ENCODE data around the gene KIF6. TPM values are rescaled to one million over a fixed set of nuclear protein-coding genes. Genes with fewer than 3 reads are reported as not detected.

The KIF6 gene
- total and polyA plus RNA-seq, 2 of the 8 experiments (the other 6 are each of a cell fraction or from before 2014, with no cell fraction given): 0.53 to 0.65 TPM

DNA sequence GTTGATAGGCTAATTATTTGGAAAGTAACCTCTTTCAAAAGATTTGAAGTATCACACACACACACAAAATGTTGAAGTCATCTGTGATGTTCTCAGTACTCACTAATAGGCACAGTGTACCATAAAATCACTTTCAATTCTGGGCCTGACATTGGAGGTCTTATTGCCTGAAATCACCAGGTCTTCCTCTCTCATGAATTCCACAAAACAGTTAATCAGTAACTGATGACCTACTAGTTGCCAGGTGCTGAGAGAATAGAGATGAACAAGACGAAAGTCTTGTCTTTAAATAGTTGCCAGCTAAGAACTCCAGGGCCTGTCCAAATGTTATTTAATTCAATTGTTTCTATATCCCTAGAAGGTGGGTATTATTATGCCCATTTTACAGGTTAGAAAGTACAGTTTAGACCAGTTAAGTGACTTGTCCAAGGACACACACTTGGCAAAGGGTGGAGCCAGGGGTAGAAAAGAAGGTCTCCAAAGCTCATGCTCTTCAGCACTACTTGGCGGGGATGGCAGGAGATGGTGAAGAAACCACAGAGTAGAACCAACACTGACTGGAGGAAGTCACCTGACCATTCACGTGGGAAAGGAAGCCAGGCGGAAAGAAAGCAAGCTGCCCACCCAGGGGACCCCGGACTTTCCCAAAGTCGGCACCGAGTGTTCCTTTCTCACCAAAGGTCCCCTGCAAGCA, 116.4 kb downstream of the KIF6 start:
- no peak overlapping the region for H3K56ac ChIP-seq (replicated peaks; ENCODE audit: insufficient read length, low read depth, low read length)
- H3K79me2 ChIP-seq (ENCODE audit: control insufficient read depth in 1 of 2, insufficient read depth in 2 of 2, low read length in 2 of 2): no peaks in the 10 kb centered on the region
- no peak overlapping the region for H2BK15ac ChIP-seq (ENCODE audit: low read length)
- no peak overlapping the region for H3K23ac ChIP-seq (ENCODE audit: insufficient read length)
- H3K9ac ChIP-seq (replicated peaks in 1 of 4; ENCODE audit: extremely low read depth in 1 of 4, low read depth in 3 of 4, low read length in 3 of 4): no peak overlapping the region
- DNase-seq (ENCODE audit: low read depth in 1 of 2, low spot score in 2 of 2): no peak
- H2BK12ac ChIP-seq (ENCODE audit: low read depth, low read length): no peak overlapping the region
- H3K36me3 ChIP-seq (ENCODE audit: control insufficient read depth in 2 of 4, insufficient read depth in 4 of 4, low read length in 3 of 4): no peaks in the 10 kb centered on the region
- no peaks in the 10 kb centered on the region for H4K20me1 ChIP-seq (replicated peaks in 1 of 2; ENCODE audit: control insufficient read depth in 1 of 2, insufficient read depth in 2 of 2, low read length in 2 of 2)
- no peak overlapping the region for H4K91ac ChIP-seq (replicated peaks; ENCODE audit: insufficient read length, low read length)
- no peak overlapping the region for H4K8ac ChIP-seq (ENCODE audit: extremely low read depth, insufficient read depth, low read length)
- H3K4me2 ChIP-seq (ENCODE audit: insufficient read depth in 1 of 2, low read depth in 2 of 2, low read length in 2 of 2): no peak overlapping the region
- CTCF ChIA-PET (ENCODE audit: partially characterized antibody): no interaction called here
- H3K4me1 ChIP-seq (replicated peaks in 1 of 4; ENCODE audit: control insufficient read depth in 3 of 4, insufficient read depth in 4 of 4, low read length in 3 of 4): peaks cover 0 to 4% (median 1%) of the 10 kb centered on the region in 4 experiments; a peak in 3 of 7 replicates
- H2BK20ac ChIP-seq (ENCODE audit: low read length): no peak overlapping the region
- WGBS, 2 experiments (ENCODE audit: extremely low coverage in 1 of 2, insufficient coverage in 1 of 2, insufficient read length in 1 of 2, insufficient replicate concordance in 2 of 2, low coverage in 1 of 2, low lambda C conversion rate in 2 of 2, missing lambda C conversion rate in 1 of 2): 81% methylated on average over 7 of the region's 7 CpGs; no CpG with 5 or more reads in 1 of the 2 experiments
- H2AFZ ChIP-seq (ENCODE audit: low read length): no peak overlapping the region
- H3K27ac ChIP-seq (ENCODE audit: low read depth, low read length): no peak overlapping the region
- H3K27me3 ChIP-seq (replicated peaks in 1 of 4; ENCODE audit: control insufficient read depth in 3 of 4, extremely low read depth in 1 of 4, insufficient read depth in 3 of 4, low read length in 3 of 4): no peaks in the 10 kb centered on the region
- H2BK120ac ChIP-seq (replicated peaks; ENCODE audit: low read depth, low read length): no peak overlapping the region
- no peaks in the 10 kb centered on the region for H3K9me3 ChIP-seq (ENCODE audit: insufficient read depth in 2 of 2, low read depth in 1 of 2, low read length in 1 of 2)
- H3K23me2 ChIP-seq (ENCODE audit: low read depth, low read length): no peaks in the 10 kb centered on the region
- POLR2A ChIA-PET (ENCODE audit: partially characterized antibody): no interaction called here
- H3K4ac ChIP-seq (replicated peaks; ENCODE audit: insufficient read length, low read depth, low read length): no peak overlapping the region
- H3K79me1 ChIP-seq (ENCODE audit: low read depth, low read length): no peaks in the 10 kb centered on the region
- no peak overlapping the region for H2BK5ac ChIP-seq (ENCODE audit: low read depth, low read length)
- no peak overlapping the region for H2AK5ac ChIP-seq (ENCODE audit: low read depth, low read length)
- no peak overlapping the region for H4K5ac ChIP-seq (ENCODE audit: insufficient read length, low read depth, low read length)
- H3K18ac ChIP-seq (ENCODE audit: extremely low read depth, low read length): no peak overlapping the region
- no peak overlapping the region for H3K4me3 ChIP-seq (ENCODE audit: extremely low read depth in 1 of 4, insufficient read depth in 2 of 4, low read depth in 3 of 4, low read length in 4 of 4)
- FAIRE-seq: no peak
- no peak overlapping the region for H3K14ac ChIP-seq (ENCODE audit: insufficient read length)
- TF ChIP-seq BCL11A (IDR thresholded peaks at IDR 0.05; ENCODE audit: low read depth in 2 of 2, low read length in 2 of 2) (no peak), CHD1 (IDR thresholded peaks at IDR 0.05; ENCODE audit: low read depth, low read length) (no peak), YY1 (IDR thresholded peaks at IDR 0.05; ENCODE audit: low read depth, low read length) (no peak), RFX5 (IDR thresholded peaks at IDR 0.05; ENCODE audit: borderline replicate concordance, low read depth, low read length) (no peak), HDAC6 (IDR thresholded peaks at IDR 0.05; ENCODE audit: low read depth, low read length) (no peak), ZNF274 (IDR thresholded peaks at IDR 0.05; ENCODE audit: borderline replicate concordance, extremely low read depth, low read length) (no peak), TAF1 (IDR thresholded peaks at IDR 0.05; ENCODE audit: low read depth, low read length) (no peak), RNF2 (IDR thresholded peaks at IDR 0.05; ENCODE audit: borderline replicate concordance, low read depth, low read length, missing control alignments, poor library complexity, severe bottlenecking) (no peak), RXRA (IDR thresholded peaks at IDR 0.05; ENCODE audit: insufficient read depth, low read depth, low read length) (no peak), BRCA1 (IDR thresholded peaks at IDR 0.05; ENCODE audit: low read depth, low read length) (no peak), NANOG (IDR thresholded peaks at IDR 0.05; ENCODE audit: insufficient read depth, low read depth, low read length, poor library complexity, severe bottlenecking) (no peak), CEBPB (IDR thresholded peaks at IDR 0.05; ENCODE audit: low read depth, low read length) (no peak)
- TF ChIP-seq, protein P1, sequence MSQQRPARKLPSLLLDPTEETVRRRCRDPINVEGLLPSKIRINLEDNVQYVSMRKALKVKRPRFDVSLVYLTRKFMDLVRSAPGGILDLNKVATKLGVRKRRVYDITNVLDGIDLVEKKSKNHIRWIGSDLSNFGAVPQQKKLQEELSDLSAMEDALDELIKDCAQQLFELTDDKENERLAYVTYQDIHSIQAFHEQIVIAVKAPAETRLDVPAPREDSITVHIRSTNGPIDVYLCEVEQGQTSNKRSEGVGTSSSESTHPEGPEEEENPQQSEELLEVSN (IDR thresholded peaks at IDR 0.05): no peak

All from H1 (cell line).